ENCODE results near the gene OTUB2. TPM values are rescaled to one million over a fixed set of nuclear protein-coding genes. Genes with fewer than 3 reads are reported as not detected.

Gene OTUB2
- total RNA-seq, 1 donor = 2.8 TPM

GRCh38 chr14:94077111-94077821, 51.1 kb downstream of the OTUB2 start:
- no peak for DNase-seq (ENCODE audit: low read depth)
- TF ChIP-seq CTCF (IDR thresholded peaks at IDR 0.05; ENCODE audit: insufficient read depth, low read length) = no peak
- peak overlapping the region; percentile 36 for H3K4me3 ChIP-seq (ENCODE audit: low read depth, low read length)

GRCh38 chr14:94077823-94078222, 51.7 kb downstream of the OTUB2 start:
- H3K4me3 ChIP-seq (ENCODE audit: low read depth, low read length) = no peak overlapping the region
- TF ChIP-seq CTCF (IDR thresholded peaks at IDR 0.05; ENCODE audit: insufficient read depth, low read length) = no peak
- DNase-seq (ENCODE audit: low read depth) = no peak

- peak; percentile 32 for DNase-seq (ENCODE audit: low read depth)
- H3K4me3 ChIP-seq (ENCODE audit: low read depth, low read length) = peak overlapping the region; percentile 92
- no peak for TF ChIP-seq CTCF (IDR thresholded peaks at IDR 0.05; ENCODE audit: insufficient read depth, low read length)
Observed at GRCh38 chr14:94079891-94080620, 53.9 kb downstream of the OTUB2 start.

GRCh38 chr14:94080621-94081385, 54.7 kb downstream of the OTUB2 start, which contains the start of the genes DDX24 and IFI27L1:
Gene DDX24 (minus strand): TSS chr14:94081202. CDS start chr14:94079742, 1,460 bp downstream.
Gene IFI27L1 (plus strand): TSS chr14:94081310. CDS start chr14:94096938, 15,628 bp downstream.
- peak; percentile 93 for DNase-seq (ENCODE audit: low read depth)
- no peak for TF ChIP-seq CTCF (IDR thresholded peaks at IDR 0.05; ENCODE audit: insufficient read depth, low read length)
- H3K4me3 ChIP-seq (ENCODE audit: low read depth, low read length) = peak within 1 kb of the TSS; percentile 92

GRCh38 chr14:94081386-94081820, 55.3 kb downstream of the OTUB2 start:
- DNase-seq (ENCODE audit: low read depth) = no peak
- TF ChIP-seq CTCF (IDR thresholded peaks at IDR 0.05; ENCODE audit: insufficient read depth, low read length) = no peak
- peak overlapping the region; percentile 92 for H3K4me3 ChIP-seq (ENCODE audit: low read depth, low read length)

- no peak for DNase-seq (ENCODE audit: low read depth)
- no peak overlapping the region for H3K4me3 ChIP-seq (ENCODE audit: low read depth, low read length)
- no peak for TF ChIP-seq CTCF (IDR thresholded peaks at IDR 0.05; ENCODE audit: insufficient read depth, low read length)
Observed at GRCh38 chr14:94087891-94088290, 61.8 kb downstream of the OTUB2 start.

All from fibroblast of the aortic adventitia (primary cell).